ENCODE measurements around the gene GIMAP4.

DNA sequence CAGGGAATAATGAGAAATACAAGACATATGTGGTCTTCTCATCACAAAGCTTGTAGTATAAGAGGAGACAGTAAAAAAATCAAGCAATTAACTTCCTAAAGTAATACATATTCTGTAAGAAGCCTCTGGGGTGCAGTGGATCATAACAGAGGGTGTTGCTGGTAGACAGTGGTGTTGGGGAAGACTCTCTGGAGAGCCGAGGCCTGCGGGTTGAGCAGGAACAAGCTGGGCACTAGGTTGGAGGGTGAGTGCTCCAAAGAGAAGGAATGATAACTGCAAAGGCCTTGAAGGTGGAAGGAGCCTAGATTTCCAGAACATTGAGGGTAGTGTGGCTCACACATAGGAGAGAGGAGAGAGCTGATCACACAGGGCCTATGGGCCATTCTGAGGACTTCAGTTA lies 1.5 kb downstream of the GIMAP4 start:
- TF ChIP-seq ZNF670 (tag by site-specific recombination; IDR thresholded peaks at IDR 0.05; ENCODE audit: low read depth) = no peak
- TF ChIP-seq ZNF133 (tag by site-specific recombination; IDR thresholded peaks at IDR 0.05) = no peak
- TF ChIP-seq, protein P1, sequence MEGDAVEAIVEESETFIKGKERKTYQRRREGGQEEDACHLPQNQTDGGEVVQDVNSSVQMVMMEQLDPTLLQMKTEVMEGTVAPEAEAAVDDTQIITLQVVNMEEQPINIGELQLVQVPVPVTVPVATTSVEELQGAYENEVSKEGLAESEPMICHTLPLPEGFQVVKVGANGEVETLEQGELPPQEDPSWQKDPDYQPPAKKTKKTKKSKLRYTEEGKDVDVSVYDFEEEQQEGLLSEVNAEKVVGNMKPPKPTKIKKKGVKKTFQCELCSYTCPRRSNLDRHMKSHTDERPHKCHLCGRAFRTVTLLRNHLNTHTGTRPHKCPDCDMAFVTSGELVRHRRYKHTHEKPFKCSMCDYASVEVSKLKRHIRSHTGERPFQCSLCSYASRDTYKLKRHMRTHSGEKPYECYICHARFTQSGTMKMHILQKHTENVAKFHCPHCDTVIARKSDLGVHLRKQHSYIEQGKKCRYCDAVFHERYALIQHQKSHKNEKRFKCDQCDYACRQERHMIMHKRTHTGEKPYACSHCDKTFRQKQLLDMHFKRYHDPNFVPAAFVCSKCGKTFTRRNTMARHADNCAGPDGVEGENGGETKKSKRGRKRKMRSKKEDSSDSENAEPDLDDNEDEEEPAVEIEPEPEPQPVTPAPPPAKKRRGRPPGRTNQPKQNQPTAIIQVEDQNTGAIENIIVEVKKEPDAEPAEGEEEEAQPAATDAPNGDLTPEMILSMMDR (tag by site-specific recombination; IDR thresholded peaks at IDR 0.05) = no peak
- TF ChIP-seq, protein P2, sequence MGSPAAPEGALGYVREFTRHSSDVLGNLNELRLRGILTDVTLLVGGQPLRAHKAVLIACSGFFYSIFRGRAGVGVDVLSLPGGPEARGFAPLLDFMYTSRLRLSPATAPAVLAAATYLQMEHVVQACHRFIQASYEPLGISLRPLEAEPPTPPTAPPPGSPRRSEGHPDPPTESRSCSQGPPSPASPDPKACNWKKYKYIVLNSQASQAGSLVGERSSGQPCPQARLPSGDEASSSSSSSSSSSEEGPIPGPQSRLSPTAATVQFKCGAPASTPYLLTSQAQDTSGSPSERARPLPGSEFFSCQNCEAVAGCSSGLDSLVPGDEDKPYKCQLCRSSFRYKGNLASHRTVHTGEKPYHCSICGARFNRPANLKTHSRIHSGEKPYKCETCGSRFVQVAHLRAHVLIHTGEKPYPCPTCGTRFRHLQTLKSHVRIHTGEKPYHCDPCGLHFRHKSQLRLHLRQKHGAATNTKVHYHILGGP (tag by site-specific recombination; IDR thresholded peaks at IDR 0.05) = no peak
- no peak for TF ChIP-seq ZNF561 (tag by site-specific recombination; IDR thresholded peaks at IDR 0.05; ENCODE audit: borderline replicate concordance)
- TF ChIP-seq MZF1 (tag by site-specific recombination; IDR thresholded peaks at IDR 0.05; ENCODE audit: borderline replicate concordance) = no peak
- TF ChIP-seq ZNF830 (tag by site-specific recombination; IDR thresholded peaks at IDR 0.05; ENCODE audit: low read depth) = no peak
- TF ChIP-seq ZNF169 (tag by site-specific recombination; IDR thresholded peaks at IDR 0.05) = no peak
